GM12892 (cell line): ENCODE results near the gene ACRV1.

Source experiments
- POLR2A ChIP-seq: IDR thresholded peaks from 2 replicates; pipeline ENCODE4 v1.6.1; 2011; ENCODE audit warnings: low read depth, low read length, control low read depth
- TAF1 ChIP-seq: IDR thresholded peaks from 2 replicates; pipeline ENCODE4 v1.6.1; 2011; ENCODE audit warnings: low read depth, mild to moderate bottlenecking, control low read depth, low read length, borderline replicate concordance

DNA sequence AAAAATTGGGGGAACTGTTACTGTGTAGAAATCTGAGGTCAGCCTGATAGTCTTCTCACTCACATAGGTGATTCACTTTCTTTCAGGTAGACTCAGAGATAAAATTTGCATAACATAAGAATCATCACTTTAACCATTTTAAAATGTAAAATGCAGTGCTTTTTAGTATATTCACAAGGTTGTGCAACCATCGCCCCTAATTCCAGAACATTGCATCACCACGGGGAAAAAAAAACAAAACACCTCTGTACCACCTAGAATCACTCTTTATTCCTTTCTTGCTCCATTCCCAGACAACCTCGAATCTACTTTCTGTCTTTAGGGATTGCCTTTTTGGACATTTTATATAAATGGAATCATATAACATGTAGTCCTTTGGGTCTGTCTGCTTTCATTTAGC is 34.8 kb downstream of the ACRV1 start:
- no peak for TF ChIP-seq POLR2A
- no peak for TF ChIP-seq TAF1
